Fibroblast of peridontal ligament (primary cell): ENCODE data around the gene SNAP47.

ENCODE experiments used
- DNase-seq: peaks from one replicate; pipeline ENCODE4 v3.0.0-alpha.2; 2010; ENCODE audit errors: extremely low read depth

SNAP47 gene

DNA sequence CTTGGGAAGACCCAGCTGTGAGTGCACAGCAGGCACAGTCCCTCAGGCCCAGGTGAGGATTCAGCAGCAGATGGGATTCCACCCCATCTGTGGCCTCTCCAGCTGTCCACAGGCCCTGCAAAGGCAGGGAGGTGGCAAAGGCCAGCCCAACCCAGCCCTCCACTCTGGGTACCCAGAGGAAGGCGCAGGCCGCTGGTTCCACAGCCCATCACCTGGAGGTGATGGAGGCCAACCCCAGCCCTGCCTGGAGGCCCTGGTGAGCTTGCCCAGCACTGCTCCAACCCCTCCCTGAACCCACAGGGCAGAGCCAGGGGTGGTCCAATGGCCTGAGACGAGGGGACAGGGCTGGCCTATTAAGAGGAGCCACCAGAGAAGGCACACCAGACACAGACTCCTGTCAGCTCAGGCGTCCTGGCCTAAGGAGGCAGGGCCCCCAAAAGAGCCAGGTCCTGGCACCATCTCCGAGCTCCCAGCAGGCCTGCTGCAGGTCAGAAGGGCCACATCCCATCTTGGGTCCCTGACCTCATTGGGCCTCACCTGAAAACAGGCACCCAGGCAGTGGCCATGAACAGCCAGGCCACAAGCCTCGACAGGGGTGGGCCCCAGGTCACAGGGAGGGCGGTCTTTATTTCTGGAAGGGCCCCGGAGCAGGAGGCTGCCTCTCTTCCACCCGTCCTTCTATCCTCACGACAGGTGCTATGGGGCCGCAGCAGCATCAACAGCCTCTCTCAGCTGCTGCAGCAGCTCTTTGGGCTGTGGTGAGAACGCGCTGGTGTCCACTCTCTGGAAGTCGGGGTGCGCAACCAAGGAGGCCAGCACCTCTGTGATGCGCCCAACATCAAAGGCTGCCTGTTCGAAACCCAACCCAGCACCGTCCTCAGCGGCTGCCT is 3.3 kb upstream of the SNAP47 start:
- DNase-seq, result no peak

GRCh38 chr1:227732586-227733308 is 2.5 kb upstream of the SNAP47 start:
- DNase-seq, result no peak

GRCh38 chr1:227733309-227733705 is 1.9 kb upstream of the SNAP47 start:
- DNase-seq, result no peak

GRCh38 chr1:227733751-227734545 is 1.3 kb upstream of the SNAP47 start:
- DNase-seq, result no peak

DNA sequence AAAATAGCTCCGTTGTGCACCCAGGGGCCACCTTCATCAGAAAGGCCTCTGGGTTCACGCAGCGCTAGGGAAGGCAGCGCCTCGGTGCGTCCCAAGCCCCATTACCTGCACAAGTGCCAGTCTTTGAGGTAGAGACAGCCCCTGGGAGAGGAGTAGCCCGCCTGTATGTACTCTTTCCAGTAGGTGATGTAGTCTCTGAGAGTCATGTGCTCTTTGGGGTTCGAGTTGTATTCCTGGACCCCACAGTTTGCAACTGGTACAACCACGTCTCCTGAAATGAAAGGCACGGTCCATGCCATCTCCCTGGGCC is 734 bp upstream of the SNAP47 start:
- no peak for DNase-seq

GRCh38 chr1:227735539-227736285 is 477 bp downstream of the SNAP47 start:
- no peak for DNase-seq

DNA sequence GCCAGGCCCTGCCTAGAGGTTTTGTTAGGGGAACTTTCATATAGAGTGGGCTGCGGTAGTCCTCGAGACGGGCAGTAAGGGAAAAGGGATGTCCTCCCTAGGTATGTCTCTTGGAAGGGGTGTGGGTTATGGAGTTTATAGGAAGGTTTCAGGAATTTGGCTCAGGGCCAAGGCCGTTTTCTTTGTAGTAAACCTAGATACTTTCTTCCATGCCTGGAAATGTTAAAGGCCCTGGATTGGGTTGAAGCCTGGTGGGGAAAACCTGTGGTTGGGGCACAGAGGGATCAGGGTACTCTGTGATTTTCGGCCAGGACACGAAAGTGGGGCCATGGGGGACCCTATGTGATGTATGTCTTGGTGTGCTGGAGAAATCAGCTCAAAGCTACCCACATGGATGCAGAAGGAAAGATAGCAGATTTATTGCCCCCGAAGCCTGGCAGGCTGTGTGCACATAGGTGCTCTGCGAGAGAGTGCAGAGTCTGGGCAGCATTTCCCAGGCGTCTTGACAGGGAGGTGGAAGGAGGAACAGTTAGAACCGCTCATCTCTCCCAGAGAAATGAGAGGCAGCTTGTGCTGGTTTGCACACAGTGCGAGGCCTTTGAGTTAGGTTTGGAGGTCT is 1.7 kb downstream of the SNAP47 start:
- no peak for DNase-seq

- no peak for DNase-seq
Observed at GRCh38 chr1:227738820-227739219, 3.6 kb downstream of the SNAP47 start.

DNA sequence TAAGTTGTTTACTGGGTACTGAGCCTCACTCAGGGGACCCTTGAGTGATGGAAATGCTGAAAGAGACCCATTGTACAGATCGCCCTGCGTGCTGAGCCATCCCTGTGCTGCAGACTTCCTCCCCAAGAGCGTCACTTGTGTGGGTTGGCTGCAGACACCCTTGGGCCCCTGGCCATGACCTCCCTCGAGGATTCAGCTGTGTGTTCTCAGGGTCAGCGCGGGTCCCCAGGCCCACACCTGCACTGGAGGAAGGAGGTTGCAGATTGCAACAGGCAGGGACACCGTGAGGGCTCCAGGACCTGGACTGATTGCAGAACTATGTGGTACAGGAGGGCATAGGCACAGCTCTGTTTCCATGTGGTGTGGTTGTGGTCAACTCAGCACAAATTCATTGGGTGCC is 4.4 kb downstream of the SNAP47 start:
- no peak for DNase-seq

GRCh38 chr1:227740401-227740960 is 5.2 kb downstream of the SNAP47 start:
- DNase-seq, result no peak

DNA sequence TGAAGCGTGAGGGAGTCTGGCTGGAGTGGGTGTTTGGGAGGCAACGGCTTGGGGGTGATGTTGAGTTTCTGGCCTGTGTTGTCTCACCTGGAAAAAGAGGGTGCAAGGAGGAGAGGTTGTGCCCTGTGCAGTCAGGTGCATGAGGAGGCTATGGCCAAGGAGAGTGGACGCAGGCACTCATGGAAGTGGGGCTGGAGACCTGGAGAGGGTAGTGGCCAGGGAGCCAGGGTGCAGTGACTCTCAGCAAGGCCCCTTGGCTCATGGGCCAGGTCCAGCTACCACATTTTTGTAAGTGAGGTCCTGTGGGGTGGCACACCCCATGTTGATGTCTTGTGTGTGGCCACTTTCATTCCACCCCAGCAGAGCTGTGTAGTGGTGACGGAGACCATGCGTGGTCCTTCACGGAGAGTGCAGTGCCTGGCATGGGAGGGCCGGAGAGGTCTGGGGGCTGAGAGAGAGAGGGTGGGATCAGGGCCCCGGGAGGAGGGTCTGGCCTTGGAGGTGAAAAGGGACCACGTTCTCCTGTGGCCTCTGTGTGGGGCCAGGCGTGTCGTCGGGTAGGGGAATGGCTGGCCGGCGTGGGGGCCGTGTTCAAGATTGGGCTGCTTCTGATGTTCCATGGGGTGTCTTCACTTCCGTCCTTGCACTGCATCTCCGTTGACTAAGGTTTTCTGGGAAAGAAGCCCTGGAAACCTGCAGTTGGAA is 6.1 kb downstream of the SNAP47 start:
- DNase-seq, result no peak

DNA sequence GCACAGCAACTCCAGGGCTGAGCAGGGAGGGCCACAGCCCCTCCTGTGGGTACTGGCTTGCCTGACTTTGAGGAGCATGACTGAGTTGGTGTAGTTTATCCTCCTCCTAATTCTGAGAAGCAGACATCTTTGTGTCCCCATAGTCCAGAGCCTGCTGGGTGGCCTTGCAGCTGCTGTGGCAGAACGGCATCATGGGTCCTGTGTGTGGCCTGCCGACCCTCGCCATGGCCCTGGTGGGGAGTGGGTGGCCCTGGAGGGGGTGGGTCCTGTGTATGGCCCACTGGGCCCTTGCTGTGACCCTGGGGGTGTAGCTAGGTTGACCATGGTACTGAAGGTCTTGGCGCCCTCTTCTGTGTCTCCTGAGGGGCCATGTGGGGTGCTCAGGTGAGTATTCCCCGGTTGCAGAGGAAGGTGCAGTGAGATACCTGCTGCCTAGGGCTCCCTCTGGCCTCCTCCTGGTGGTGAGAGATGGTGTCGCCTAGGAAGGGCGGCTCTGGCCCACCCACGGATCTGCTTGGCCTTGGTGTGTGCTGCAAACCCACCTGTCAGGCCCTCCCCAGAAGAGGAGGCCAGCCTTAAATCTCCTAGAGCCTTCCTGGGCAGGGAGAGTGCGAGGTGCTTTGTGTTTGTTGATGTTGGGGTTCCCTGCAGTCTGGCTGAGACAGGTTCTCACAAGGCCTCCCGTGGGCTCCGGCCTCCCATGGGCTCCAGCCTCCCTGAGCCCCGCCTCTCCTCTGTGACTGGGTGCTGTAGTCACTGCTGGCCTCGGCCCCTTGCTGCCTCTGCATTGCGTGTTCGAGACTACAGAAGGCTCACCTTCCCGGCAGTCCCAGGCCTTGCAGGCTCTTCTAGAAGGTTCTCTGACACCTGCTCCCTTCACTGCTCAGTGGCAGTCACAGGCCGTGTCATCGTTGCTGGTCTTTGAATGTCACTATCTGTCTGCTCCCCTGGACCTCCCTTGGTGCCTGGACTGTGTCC is 7.8 kb downstream of the SNAP47 start:
- DNase-seq, result no peak

DNA sequence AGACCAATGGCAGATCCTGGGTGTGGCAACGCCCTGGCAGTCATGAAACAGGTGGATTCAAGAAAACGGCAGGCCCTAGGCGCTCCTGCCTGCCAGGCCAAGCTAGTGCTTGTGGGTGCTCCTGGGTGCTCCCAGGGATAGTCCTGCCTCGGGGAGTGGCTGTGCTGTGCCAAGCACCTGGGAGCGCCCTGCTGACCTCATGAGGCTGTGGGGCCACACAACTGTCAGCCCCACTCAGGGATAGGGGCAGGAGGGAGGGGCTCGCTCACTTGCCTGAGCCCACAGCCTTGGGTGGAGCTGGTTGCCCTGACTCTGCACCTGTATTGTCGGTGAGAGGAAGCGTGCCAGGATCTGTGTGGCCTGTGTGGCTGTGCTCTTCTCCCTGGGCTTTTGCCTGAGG is 9.4 kb downstream of the SNAP47 start:
- DNase-seq, result no peak

- DNase-seq, result no peak
Observed at GRCh38 chr1:227745568-227746265, 10.5 kb downstream of the SNAP47 start.

- DNase-seq, result no peak
Observed at GRCh38 chr1:227746676-227747075, 11.4 kb downstream of the SNAP47 start.

GRCh38 chr1:227747382-227747781 is 12.1 kb downstream of the SNAP47 start:
- no peak for DNase-seq

GRCh38 chr1:227747948-227748495 is 12.8 kb downstream of the SNAP47 start:
- DNase-seq, result no peak

GRCh38 chr1:227748496-227749182 is 13.4 kb downstream of the SNAP47 start:
- DNase-seq, result no peak
